ENCODE measurements around the gene NCOA4.

The NCOA4 gene

GRCh38 chr10:46017733-46018132 lies 12.7 kb downstream of the NCOA4 start:
- H3K27ac ChIP-seq, result no peak overlapping the region
- TF ChIP-seq, protein P1, sequence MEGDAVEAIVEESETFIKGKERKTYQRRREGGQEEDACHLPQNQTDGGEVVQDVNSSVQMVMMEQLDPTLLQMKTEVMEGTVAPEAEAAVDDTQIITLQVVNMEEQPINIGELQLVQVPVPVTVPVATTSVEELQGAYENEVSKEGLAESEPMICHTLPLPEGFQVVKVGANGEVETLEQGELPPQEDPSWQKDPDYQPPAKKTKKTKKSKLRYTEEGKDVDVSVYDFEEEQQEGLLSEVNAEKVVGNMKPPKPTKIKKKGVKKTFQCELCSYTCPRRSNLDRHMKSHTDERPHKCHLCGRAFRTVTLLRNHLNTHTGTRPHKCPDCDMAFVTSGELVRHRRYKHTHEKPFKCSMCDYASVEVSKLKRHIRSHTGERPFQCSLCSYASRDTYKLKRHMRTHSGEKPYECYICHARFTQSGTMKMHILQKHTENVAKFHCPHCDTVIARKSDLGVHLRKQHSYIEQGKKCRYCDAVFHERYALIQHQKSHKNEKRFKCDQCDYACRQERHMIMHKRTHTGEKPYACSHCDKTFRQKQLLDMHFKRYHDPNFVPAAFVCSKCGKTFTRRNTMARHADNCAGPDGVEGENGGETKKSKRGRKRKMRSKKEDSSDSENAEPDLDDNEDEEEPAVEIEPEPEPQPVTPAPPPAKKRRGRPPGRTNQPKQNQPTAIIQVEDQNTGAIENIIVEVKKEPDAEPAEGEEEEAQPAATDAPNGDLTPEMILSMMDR (conservative IDR thresholded peaks at IDR 0.05), result no peak

DNA sequence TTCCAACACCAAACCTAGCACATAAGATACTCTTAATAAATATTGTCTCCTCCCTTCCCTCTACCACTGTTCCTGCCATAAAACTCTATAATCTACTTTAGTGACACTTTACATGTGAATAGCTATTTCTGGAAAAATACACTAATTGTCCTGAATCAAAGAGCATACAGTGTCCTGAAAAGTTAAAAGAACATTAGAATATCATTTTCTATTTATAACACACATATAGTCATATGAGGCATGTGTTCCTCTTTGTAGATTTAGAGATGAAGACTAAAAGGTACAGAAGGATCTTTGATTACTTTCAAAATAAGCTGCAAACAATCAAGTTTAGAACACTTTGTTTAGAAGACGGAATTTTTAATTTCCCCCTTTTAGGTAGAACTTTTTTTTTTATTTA lies 13.6 kb downstream of the NCOA4 start:
- TF ChIP-seq, protein P1 (conservative IDR thresholded peaks at IDR 0.05), result no peak
- H3K27ac ChIP-seq, result no peak overlapping the region

GRCh38 chr10:46016190-46016589 lies 14.2 kb downstream of the NCOA4 start:
- TF ChIP-seq, protein P1 (conservative IDR thresholded peaks at IDR 0.05), result no peak
- H3K27ac ChIP-seq, result no peak overlapping the region

DNA sequence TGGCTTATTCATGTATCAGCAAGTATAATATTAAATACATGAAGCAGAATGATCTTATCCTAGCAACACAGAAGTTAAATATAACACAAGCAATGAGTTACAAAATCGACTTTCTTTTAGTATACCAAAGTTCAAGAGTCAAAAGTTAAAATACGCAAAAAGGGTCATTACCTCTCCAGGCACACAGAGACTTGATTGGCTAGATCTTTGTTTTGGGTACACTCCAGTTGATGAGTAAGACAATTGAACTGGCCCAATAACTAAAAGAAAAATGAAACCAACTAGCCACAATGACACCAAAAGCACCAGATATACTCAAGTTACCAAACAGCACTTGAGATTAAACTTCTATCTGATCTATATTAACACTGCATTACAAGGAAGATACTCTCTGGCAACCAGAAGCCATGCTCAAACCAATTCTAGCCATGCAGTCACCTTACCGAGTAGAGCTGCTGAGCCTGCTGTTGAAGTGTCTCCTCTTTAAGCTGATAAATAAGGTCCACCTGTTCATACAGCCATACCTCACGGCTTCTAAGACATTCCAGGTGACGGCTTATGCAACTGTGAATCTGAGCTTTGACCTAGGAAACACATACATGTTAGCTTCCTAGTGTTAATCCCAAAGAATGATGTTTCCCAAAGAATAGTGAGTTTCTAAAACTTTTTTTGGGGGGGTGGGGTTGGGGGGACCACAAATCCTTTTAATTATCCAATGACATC lies 15.6 kb downstream of the NCOA4 start:
- no peak overlapping the region for H3K27ac ChIP-seq
- TF ChIP-seq, protein P1 (conservative IDR thresholded peaks at IDR 0.05), result no peak

DNA sequence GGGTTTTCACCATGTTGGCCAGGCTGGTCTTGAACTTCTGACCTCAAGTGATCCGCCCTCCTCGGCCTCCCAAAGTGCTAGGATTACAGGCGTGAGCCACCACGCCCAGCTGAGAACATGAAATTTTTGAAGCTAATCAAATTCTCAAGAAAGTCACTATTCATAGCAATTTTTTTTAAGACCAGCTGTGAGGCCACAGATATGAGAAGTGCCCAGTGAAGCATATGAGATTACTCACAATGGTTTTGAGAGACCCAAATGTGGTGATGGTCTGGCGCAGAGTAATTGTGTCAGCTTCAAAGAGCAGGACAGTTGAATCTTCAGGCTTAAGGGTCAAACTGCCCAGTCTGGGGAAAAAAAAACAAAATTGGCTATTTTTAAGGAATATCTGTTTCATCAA lies 16.2 kb downstream of the NCOA4 start:
- TF ChIP-seq, protein P1 (conservative IDR thresholded peaks at IDR 0.05), result no peak
- H3K27ac ChIP-seq, result no peak overlapping the region

- H3K27ac ChIP-seq, result no peak overlapping the region
- TF ChIP-seq, protein P1 (conservative IDR thresholded peaks at IDR 0.05), result no peak
These were observed 17.7 kb downstream of the NCOA4 start for GRCh38 chr10:46012746-46013145.

DNA sequence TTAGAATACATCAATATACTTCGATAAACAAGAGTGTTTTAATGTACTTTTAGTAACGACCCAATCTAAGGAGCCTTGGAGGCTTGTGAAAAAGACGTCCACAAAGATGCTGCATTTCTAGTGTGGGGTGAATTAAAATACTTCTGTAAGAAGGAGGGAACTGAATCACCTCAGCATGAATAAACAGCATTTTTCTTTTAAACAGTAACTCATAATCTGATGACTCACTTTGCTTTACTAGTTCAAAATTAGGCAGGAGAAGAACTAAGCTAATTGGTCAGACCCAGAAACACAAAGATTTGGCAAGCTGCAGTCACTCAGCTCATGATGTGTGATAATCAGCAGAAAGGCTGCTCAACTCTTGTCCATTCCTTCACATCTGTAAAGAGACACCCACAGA lies 24.2 kb downstream of the NCOA4 start:
- no peak overlapping the region for H3K27ac ChIP-seq
- TF ChIP-seq, protein P1 (conservative IDR thresholded peaks at IDR 0.05), result no peak

Data from VCaP (cell line).